GM19324 (cell line): Measurements from ENCODE around the gene TAF4B.
A peak's percentile ranks its signal among the peaks of the same experiment; 100 is the strongest.
"Not testable (repeated sequence)": the region's sequence is repeated elsewhere in the genome, so short reads cannot be mapped to it uniquely, and the experiment has no call there.

ENCODE experiments used
- ATAC-seq: cut with Tn5 transposase; IDR thresholded peaks from one replicate; pipeline ENCODE4 v1.9.1; 2021; ENCODE audit warnings: mild to moderate bottlenecking, moderate library complexity; ENCODE audit not compliant: unreplicated experiment, low FRiP score

Gene TAF4B

DNA sequence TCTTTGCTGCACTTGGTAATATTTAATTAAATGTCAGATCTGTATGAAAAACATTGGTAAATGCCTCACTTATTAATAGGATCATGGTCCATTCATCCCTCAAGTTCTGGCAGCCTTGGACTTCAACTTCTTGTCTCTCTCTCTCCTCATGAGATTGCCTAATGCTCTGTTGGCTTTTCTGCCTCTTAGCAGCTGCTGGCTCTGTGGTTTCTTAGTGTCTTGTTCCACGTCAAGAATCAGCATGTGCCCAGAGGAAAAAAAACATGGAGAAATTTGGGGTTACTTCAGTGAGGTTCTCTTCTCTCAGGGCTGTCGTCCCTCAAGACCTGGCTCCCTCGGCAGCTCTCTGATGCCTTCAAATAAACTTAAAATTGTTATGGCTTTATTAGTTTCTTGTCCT is 75.4 kb downstream of the TAF4B start:
- ATAC-seq: no peak

DNA sequence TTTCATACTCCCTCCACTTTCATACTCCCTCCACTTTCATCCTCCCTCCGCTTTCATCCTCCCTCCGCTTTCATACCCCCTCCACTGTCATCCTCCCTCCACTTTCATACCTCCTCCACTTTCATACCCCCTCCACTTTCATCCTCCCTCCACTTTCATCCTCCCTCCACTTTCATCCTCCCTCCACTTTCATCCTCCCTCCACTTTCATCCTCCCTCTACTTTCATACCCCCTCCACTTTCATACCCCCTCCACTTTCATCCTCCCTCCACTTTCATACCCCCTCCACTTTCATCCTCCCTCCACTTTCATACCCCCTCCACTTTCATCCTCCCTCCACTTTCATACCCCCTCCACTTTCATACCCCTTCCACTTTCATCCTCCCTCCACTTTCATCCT is 77.0 kb downstream of the TAF4B start:
- not testable (repeated sequence) for ATAC-seq

DNA sequence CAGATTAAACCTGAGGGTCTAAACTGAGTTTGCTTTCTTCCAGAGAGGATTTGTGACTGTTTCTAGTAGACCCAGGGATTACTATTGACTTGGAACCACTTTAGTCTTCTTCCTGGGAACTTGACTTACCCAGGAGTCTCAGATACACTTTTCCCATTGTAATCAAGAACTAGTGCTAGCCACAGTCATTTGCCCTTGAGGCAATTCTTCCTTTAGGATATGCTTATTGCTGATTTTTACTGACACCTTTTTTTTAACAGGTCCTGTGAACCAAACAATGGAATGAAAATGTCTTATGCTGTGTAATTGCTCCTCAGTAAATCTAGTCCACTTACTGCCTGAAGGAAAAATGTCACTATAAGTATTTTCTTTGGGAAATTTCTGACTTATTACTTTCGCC is 78.3 kb downstream of the TAF4B start:
- ATAC-seq: no peak

DNA sequence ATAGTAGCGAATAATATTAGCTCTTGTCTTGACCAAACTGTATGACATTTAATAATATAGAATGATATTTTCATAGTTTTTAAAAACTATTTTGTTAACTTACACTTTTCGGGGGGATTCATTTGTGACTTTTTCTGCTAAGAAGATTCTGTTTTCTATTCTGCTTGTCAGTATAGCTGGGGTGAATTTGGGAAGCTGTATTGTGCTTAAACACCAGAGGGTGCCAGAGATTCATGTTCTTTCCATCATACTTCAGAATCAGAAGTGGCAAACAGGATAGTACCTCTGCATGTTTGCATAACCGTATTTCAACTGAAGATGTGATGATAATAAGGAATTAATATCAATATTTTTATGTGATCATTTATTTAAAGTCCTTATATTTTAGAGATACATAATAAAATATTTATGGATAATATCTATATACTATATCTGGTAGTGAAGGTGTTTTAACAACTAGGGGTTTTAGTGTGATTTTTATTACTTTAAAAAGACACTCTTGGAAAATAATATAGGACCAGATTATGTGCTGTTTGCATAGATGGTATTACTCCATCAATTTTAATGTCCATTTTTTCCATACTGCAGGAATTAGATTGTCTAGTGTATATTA is 81.0 kb downstream of the TAF4B start:
- no peak for ATAC-seq

DNA sequence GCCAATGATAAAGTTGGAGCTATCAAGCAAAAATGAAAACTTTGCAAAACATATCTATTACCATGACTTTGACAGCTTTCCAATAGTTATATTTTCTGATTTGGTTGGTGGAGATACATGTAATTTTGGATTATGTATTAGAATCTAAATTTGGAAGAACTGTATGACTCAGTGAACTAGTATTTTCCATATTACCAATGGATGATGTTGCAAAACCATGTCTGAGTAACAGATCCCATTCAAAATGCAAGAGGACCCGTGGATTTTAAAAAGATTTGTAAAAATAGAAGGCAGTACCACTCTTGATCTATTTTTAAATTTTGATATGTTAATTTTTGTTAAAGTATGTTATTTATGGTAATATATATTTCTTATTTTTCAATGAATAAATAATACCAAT is 83.0 kb downstream of the TAF4B start:
- no peak for ATAC-seq

GRCh38 chr18:26312199-26312598 is 86.0 kb downstream of the TAF4B start:
- no peak for ATAC-seq

GRCh38 chr18:26317398-26317797 is 91.2 kb downstream of the TAF4B start:
- no peak for ATAC-seq

DNA sequence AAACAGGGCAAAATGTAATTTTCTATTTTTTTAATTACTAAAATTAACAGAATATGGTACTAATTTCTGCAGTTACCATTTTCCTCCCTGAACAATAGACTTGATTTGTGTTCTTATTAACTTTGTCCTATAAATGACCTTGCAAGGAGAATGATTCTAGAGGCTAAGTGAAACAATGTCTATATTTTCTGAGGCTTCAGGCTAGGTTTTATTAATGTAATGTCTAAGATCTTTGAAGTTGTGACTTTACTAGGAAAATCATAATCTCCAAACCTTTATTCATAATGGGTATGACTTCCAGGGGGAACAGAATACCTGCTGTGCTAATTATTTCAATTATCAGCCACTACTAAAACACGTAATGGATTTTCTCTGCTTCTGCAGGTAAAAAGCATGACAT is 94.4 kb downstream of the TAF4B start:
- no peak for ATAC-seq

GRCh38 chr18:26322890-26323653 is 96.8 kb downstream of the TAF4B start:
- ATAC-seq: no peak

GRCh38 chr18:26325771-26326170 is 99.5 kb downstream of the TAF4B start:
- no peak for ATAC-seq

GRCh38 chr18:26327062-26327461 is 100.8 kb downstream of the TAF4B start:
- ATAC-seq: no peak

- ATAC-seq: no peak
Measured at GRCh38 chr18:26332991-26333390, 106.7 kb downstream of the TAF4B start.

DNA sequence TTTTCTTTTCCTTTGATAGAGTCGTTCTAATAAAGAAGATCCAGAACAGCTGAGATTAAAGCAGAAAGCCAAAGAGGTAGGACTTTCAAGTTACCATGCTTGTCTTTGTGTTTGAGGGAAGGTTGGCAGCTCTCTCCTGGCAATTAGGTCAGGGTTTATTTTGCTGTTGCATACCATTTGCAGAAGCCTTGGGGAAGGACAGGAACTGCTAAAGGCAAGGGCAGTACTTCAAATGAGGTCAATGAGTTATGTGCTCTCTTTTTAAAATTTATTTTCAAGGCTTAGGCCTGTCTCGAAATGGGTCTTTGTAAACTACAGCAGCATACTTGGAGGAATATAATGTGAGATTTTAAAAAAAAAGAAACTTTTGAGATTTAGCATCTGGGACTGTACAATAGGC is 108.9 kb downstream of the TAF4B start:
- ATAC-seq: no peak

DNA sequence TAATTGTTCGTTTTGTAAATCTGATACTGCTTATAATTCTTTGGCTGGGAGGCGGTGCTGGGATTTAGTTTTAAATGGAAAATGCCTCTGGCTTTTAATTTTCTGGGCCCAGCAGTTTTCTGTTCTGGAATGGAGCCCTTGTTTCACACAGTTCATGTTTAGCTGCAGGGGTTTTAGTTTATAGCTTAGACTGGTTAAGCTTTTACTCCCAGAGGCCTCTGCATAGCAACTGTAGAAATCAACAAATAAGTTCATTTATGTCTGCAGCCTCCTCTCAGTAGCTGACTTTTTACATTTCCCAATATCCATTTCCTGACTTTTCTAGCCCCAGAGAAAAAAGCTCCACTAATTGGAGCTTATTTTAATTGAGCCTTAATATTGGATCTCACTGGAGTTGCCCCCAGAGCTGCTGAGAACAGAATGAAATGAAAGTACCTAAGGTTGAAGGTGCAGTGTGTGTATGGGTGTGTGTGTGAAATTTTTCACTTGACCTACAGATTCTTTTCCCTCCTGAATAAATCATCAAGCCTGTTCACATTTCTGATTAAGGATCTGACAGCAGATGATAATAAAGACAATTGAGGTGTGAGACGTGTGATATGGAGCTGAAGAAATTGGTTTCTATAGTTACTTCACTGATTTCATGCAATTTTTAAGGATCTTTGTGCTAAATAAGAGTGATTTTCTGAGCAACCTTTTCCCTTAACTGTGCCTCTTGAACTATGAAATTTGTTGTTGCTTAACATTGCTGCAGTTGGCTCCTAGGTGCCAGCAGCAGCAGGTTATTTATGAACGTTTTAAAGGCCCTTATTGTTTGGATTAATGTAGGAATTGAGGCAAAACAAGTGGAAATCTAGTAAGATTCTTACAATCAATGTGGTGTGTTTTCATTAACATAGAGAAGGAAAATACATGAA is 109.6 kb downstream of the TAF4B start:
- no peak for ATAC-seq

DNA sequence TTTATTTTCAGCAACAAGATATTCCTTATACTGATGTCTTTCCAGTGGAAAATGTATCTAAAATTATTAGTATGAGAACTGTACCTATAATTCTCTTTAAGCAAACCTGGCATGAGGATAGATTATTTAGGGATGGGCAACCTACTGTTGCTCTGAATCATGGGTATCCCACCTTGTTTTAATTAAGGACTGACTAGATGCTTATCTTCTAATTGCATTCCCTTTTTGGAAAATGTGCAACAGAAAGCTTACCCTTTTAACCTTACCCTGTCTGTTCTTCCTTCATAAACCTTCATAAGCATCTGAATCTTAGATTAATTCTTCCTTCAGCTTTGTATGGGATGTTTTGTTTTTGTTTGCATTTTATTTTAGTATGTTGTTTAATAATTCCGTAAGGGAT is 110.3 kb downstream of the TAF4B start:
- no peak for ATAC-seq

- ATAC-seq: no peak
Measured at GRCh38 chr18:26342646-26343045, 116.4 kb downstream of the TAF4B start.

DNA sequence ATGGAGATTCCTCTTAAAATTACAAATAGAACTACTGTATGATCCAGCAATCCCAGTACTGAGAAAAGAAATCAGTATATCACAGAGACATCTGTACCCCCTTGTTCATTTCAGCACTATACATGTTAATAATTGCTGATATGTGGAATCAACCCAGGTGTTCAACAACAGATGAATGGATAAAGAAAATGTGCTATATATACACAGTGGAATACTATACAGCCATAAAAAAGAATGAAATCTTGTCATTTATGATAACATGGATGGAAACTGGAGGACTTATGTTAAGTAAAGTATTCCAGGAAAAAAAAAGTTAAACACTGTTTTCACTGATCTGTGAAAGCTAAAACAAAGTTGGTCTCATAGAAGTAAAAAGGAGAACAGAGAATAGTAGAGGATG is 124.7 kb downstream of the TAF4B start:
- no peak for ATAC-seq

DNA sequence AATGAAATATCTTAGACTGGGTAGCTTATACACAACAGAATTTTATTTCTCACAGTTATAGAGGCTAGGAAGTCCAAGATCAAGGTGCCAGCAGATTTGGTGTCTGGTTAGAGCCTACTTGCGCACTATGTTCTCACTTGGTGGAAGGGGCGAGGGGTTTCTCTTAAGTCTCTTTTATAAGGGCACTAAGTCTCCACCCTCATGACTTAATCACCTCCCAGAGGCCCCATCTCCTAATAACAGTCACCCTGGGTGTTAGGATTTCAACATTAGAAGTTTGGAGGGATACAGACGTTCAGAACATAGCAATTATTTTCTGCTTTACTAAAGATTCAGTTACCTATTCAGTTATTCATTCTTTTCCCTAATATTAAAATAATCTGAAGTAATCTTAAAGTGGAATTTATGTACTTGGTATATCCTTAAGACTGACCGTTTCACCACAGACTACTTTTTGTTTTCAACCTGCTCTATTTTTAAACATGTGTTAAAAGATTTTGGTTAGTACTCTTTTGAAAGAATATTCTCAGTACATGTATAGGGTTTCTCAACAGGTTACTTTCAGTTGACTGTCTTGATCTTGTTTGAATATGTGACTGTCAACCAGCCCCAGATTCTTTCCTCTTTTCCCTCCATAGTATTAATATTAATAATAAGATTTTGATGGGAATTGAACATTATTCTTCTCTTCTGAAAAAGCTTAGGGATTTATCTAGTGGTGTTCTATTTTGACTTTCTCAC is 130.0 kb downstream of the TAF4B start:
- peak; percentile 49 for ATAC-seq

DNA sequence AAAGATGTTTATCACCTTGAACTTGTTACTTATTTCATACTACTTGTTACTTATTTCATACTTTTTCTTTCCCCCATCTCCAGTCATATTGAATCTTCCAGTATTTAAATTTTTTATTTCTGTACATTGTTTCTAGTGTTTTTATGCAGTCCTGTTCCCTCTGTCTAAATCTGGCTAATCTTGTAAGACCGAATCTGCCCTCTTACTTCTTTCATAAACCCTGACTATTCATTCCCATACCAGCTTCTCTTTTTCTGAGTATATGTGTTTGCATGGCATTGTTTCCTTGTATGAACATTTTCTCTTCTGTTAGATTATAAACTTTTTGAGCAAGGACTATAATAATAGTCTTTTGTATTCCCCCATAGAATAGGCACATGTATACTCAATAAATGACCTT is 131.7 kb downstream of the TAF4B start:
- no peak for ATAC-seq

- ATAC-seq: no peak
Measured at GRCh38 chr18:26362021-26362420, 135.8 kb downstream of the TAF4B start.

DNA sequence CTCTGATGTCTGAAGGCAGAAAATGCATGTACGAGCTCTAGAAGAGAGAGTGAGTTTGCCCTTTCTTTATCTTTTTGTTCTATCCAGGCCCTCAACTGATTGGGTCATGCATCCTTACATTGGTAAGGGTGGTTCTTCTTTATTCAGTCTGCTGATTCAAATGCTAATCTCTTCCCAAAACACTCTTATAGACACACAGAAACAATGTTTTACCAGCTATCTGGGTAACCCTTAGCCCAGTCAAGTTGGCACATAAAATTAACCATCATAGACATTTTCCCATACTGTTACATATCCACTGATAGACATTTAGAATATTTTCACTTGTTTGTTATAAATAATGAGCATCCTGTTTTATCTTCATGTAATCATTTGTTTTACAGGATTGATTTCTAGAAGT is 141.2 kb downstream of the TAF4B start:
- ATAC-seq: no peak
